KBM-7 (cell line): Measurements from ENCODE around the gene VIPR2.
"Not testable (repeated sequence)": the region's sequence is repeated elsewhere in the genome, so short reads cannot be mapped to it uniquely, and the experiment has no call there.

Experiments
- DNase-seq: peaks from one replicate; pipeline ENCODE4 v3.0.0-alpha.2; 2015
- in situ Hi-C: fragments of 300-500 bp; cut with MboI; formaldehyde crosslinking; loops from 2 replicates; pipeline ENCODE4 v1.14.3; 2020; ENCODE audit warnings: low sequenced_read_pairs, low pct_unique_long_range_greater_than_20kb, mixed read lengths

Gene VIPR2, protein sequence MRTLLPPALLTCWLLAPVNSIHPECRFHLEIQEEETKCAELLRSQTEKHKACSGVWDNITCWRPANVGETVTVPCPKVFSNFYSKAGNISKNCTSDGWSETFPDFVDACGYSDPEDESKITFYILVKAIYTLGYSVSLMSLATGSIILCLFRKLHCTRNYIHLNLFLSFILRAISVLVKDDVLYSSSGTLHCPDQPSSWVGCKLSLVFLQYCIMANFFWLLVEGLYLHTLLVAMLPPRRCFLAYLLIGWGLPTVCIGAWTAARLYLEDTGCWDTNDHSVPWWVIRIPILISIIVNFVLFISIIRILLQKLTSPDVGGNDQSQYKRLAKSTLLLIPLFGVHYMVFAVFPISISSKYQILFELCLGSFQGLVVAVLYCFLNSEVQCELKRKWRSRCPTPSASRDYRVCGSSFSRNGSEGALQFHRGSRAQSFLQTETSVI

DNA sequence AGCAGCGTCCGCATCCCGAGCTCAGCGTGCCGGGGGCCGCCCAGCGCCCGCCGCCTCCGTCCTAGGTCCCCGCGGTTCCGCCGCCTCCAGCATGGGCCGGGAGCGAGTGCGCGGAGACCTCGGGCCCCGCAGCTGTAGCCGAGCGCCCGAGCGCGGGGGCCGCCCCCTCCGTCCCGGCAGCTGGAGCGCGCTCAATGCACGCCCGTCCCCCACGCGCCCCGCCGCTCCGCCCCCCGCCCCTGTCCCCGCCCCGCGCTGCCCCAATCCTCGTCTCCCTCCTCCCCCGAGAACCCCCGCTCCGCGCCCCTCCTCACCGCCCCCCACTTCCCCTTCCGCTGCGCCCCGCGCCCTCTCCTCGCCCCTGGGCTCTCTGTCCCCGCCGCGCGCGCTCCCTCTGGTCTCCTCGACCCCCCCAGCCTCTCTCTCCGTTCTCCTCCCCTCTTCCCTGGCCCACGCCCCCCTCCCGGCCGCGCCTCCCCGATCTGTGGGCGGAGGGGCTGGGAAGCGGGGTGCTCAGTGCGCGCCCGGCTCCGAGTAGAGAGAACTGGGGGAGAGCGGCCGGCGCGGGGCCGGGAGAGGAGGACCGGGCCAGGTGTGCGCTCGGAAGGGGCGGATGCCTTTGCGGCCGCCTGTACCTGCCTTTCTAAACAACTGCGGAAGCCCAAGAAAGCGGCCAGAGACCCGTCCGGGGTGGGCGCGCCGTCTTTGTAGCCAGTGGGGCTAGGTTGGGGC lies at the start of gene VIPR2:
TSS of gene VIPR2 (minus strand) at position 110 of the 732 bp plus-strand sequence. CDS start at position 14, 96 bp downstream.
- DNase-seq, result no peak
- in situ Hi-C loops, result no loop called here

DNA sequence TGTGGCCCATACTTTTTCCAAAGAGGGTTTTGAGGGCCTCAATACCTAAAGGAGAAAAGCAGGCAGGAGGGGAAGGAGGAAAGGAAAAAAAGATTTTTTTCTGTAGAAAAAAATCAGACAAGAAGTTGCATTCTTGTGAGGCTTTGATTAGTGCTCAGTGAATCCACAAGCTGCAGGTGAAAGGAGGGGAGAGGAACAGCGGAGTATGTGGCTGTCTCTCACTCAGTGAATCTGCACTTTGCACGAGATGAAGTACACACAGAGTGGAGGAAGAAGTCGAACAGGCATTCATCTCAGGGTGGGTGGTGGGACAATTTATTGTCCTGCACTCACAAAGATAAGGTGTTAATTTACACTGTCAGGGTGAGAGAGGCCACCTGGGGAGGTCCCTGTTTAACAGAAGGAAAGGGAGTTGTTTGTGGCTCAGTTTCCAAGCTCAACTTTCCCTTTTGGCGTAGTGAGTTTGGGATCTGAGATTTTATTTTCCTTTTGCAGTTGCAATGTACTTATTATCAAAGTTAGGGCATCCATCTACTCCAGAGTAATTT lies 49.0 kb upstream of the VIPR2 start:
- no peak for DNase-seq
- in situ Hi-C loops, result no loop called here

DNA sequence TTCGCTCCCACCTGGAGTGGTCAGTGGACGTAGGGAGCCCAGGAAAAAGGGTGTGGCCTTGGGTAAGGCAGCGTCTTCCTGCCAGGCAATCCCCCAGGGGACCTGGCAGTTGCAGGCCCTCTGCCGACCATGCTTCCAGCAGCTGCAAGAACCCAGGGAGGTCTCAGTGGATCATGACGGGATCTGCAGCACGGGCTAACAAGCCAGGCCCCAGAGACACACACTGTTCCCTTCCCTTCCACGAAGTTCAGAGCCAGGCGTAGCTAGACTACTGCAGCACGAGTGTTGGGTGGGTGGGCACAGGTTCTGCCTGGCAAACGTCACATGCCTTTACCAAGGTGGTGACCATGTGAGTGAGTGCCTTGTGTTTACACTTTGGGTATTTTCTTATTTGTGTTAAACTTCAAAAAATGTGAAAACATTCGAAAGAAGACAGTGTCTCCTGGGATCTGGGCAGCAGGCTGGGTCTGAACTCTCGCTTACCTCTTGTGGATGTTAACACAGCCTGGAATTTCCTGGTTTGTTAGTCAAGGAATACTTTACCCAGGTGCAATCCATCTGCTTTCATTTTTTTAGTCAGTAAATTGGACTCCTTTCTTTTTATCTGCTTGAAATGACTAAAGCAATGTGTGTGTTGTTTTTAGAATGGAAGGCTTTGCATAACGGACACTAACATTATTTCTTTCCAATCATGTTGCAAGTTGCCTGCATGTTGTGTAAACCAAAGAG lies 48.2 kb upstream of the VIPR2 start:
- in situ Hi-C loops, result no loop called here
- DNase-seq, result no peak

DNA sequence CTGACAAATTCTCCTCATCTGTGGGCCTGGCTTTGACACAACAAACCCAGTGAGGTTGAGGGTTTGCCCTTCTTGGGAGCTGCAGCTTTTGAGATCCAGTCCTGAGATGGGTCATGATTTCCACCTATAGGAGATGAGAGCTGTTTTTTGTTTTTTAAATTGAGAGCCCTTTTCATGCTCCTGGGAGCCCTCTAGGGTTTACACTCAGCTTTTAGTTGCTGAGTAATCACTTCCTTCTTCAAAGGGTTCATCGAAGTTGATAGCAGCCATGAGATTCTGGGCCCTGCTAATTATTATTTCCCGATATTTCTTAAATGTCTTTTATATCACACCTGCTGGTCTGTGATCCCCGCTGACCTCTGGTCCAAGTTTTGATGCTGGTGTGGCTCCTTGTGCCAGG lies 47.3 kb upstream of the VIPR2 start:
- in situ Hi-C loops, result no loop called here
- DNase-seq, result no peak

DNA sequence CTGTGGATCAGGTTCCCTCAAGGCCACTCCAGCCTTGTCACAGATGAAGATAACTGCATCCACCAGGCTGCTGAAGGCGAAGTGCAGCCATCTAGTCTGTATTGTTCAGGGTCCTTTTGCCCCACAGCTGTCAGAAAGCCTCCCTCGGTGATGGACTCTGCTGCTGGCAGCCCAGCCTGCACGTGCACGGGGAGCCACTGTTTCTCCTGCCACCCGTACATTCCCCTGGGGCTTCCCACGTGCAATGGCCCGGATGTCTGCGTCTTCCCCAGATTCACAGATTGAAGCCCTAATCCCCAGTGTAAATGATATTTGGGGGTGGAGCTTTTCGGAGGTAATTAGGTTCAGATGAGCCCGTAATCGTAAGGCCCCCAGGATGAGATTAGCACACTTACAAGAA lies 46.6 kb upstream of the VIPR2 start:
- in situ Hi-C loops, result no loop called here
- DNase-seq, result no peak

DNA sequence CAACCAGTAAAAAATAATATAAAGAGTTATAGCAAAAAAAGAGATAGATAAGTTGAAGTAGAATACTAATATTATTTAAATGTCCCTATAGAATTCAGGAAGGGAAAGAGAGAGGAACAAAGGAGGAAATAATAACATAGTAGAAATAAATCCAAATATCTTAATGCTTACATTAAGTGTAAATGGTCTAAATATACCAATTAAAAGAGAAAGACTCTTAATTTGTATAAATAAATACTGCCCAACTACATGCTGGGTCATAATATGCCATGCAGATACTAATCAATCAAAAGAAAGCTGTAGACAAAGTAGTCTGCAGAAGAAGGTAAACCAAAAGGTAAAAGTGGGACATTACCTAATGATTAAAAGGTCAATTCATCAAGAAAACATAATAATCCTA lies 43.3 kb upstream of the VIPR2 start:
- DNase-seq, result no peak

DNA sequence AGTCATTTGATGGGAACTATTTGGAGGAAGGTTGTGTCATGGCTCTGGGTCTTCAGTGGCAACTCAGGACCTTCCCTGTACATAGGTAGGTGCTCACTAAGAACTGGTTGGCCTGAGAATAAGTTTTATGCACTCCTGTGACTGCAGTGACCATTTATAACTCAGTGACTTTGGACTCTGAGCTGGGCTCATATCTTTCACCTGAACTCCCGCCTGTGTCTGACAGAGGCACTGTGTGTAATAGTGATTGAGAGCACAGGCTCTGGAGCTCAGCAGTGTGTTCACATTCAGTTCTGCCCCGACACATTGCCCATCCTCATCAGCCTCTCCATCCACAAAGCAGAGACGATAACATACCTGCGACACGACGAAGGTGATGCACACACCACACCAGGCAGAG lies 34.6 kb upstream of the VIPR2 start:
- in situ Hi-C loops, result no loop called here
- no peak for DNase-seq

More for the DNA sequence above, 43.3 kb upstream of the VIPR2 start:
- in situ Hi-C loops, result no loop called here

DNA sequence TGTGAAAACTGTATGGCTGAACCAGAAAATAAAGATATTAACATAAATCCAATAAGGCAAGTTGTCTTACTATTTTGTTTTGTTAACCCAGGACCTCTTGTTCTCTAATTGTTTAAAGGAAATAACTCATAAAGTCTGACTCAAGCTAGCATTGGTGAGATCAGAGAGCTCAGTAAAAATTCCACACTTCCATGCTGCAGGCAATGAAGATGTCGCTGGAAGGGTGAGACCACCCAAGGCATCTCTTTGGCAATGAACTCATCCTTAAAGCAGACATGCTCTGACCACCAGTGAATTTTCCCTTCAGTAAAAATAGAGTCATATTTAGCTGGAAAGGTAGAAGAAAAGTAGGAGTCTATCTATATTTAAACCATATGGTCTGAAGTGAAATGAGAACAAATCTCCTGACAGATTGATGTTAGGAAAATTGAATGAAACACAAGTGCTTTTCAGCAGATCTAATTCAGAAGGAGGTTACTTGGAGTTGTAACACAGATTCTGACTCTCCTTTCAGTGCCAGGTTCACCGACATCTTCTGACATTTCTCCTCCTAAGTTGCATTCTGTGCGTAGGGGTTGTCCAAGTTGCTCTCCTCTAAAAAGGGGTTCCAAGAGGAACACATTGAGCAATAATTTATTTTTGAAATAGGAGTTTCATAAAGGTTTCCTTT lies 32.8 kb upstream of the VIPR2 start:
- in situ Hi-C loops, result no loop called here
- no peak for DNase-seq

DNA sequence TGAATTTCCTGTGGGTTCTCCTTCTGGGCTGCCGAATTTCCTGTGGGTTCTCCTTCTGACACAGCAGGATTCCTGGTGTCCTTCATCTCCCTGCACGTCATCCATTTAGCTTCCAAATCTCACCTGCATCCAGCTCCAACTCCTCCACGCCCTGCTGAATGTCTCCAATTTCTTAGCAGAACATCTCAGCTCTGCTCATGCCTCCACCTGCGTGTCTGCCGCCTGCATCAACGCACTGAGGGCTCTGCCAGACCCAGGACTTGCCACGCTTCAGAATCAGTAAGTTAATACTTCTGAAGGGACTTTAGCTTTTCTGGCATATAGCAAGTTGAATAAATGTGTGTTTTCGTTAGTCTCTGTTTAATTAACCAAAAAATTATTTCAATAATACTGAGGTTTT lies 31.1 kb upstream of the VIPR2 start:
- in situ Hi-C loops, result no loop called here

DNA sequence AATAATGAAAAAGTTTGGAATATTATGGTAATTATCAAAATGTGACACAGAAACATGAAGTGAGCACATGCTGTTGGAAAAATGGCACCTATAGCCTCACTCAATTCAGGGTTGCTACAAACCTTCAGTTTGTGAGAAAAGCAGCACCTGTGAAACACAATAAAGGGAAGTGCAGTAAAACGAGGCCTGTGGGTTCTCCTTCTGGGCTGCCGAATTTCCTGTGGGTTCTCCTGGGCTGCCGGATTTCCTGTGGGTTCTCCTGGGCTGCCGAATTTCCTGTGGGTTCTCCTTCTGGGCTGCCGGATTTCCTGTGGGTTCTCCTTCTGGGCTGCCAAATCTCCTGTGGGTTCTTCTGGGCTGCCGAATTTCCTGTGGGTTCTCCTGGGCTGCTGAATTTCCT lies 30.4 kb upstream of the VIPR2 start:
- in situ Hi-C loops, result not testable (repeated sequence)
- peak; percentile 50 for DNase-seq

More for the DNA sequence above, 31.1 kb upstream of the VIPR2 start:
- no peak for DNase-seq

DNA sequence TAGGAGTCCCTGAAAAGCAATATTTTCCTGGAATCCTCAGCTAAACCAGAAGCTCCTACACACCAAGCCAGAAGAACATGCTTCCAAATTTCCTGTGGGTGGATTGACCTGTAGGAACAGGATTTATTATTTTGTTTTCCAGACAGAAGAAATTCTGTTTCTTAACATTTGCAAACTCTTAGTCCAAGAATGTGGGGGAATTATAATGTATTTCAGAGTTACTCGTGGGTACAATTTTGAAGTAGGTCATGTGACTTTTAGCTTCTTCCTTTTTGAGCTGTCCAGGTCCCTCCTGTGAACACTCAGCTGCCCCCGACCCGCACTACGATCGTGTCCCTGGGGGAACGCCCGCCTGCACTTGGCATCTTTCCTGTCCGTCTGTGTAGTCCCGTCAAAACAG lies 27.7 kb upstream of the VIPR2 start:
- DNase-seq, result no peak
- in situ Hi-C loops, result no loop called here

DNA sequence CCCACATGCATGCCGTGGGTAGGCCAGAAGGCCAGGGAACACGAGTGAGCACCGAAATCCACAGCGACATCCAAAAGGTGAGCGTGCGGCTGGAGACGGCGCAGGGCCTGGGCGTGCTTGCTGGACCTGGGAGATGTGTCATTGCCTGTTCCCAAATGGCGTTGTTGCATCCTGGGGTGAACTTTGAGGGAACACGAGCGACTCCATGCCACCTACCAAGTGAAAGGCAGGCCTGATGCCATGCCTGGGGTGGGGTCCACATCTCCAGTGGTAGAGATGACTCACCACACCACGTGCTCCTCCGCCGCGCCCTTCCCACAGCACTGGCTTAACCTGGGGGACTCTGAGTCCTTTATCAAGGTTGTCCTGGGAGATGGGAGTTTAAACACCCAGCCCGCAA lies 24.7 kb upstream of the VIPR2 start:
- in situ Hi-C loops, result no loop called here
- no peak for DNase-seq

DNA sequence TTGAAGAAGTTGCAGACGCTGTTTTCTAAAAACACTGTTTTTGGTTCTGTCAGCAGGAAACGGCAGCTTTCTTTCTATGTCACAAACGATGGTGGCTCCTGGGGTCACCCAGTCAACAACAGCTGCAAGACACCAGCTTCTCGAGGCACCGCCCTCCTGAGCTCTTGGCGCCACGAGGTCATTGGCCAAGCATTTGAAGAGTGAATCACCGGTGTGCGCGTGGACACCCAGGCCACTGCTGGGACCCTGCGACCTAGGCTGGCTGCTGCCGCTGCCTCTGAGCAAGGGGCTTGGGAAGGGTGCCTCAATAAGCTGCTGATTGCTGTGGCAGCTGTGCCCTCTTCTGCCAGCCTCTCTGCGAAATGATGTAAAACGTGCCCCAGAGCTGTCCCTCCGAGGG lies 22.5 kb upstream of the VIPR2 start:
- DNase-seq, result no peak
- in situ Hi-C loops, result no loop called here

DNA sequence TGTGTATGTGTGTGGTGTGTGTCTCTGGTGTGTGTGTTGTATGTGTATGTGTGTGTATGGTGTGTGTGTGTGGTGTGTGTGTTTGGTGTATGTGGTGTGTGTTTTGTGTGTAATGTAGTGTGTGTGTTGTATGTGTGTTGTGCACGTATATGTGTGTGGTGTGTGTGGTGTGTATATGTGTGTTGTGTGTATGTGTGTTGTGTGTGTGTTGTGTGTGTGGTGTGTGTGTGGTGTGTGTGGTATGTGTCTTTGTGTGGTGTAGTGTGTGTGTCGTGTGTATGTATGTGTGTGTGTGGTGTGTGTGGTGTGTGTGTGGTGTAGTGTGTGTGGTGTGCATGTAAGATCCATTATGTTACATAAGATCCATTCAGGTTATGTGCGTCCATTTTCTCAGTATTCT lies 21.9 kb upstream of the VIPR2 start:
- in situ Hi-C loops, result no loop called here
- no peak for DNase-seq

DNA sequence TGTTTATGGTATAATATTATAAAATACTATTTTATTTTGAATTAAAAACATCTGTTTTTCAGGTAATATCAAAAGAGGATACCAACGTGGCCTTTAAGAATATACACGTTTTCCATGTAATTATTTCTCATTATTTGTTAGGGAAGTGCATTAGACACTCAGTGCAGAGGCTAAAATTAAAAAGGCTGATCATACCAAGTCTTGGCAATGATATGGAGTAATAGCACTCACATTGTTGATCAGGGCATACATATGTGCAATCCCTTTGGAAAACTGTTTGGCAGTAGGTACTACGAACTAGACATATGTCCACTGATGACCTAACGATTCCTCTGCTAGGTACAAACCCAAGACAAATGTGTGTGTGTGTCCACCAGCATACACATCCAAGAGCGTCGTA lies 20.7 kb upstream of the VIPR2 start:
- in situ Hi-C loops, result no loop called here
- no peak for DNase-seq

DNA sequence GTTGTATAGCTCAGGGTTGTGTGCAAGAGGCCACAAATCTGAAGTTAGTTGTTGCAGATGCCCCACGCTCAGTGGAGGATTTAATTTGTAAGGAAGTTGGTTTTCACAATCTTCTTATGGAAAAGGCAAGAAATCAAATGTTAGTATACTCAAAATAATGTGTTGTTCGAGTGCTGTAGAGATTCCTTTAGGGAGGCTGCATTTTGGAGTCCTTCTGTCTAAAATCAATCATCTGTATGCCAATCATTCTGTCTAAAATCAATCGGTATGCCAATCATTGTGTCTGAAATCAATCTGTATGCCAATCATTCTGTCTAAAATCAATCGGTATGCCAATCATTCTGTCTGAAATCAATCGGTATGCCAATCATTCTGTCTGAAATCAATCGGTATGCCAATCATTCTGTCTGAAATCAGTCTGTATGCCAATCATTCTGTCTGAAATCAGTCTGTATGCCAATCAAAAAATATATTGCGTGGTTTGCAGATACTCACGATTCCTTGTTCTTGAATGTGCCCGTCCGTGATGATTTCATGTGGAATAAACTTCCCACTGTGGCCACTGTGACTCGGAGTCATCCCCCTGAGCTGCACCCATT lies 19.1 kb upstream of the VIPR2 start:
- in situ Hi-C loops, DNase-seq: not testable (repeated sequence)

DNA sequence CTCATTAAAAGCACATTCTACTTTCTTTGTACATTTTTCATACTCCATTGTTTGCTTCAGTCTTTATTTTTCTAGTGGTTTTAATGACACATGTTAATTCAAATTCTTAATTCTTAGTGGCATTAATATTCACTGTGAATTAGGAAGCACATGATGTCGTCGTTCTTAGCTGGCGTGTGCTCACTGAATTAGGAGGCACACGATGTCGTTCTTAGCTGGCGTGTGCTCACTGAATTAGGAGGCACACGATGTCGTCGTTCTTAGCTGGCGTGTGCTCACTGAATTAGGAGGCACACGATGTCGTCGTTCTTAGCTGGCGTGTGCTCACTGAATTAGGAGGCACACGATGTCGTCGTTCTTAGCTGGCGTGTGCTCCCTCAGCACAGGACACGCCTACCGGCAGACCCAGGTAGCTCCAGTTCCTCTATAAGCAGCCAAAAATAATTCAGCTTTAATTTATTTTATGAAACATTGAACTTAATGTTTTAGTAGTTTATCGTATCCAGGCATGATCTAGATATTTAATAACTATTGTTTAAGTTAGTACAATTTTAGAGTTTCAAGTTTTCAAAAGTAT lies 17.5 kb upstream of the VIPR2 start:
- DNase-seq, result not testable (repeated sequence)

DNA sequence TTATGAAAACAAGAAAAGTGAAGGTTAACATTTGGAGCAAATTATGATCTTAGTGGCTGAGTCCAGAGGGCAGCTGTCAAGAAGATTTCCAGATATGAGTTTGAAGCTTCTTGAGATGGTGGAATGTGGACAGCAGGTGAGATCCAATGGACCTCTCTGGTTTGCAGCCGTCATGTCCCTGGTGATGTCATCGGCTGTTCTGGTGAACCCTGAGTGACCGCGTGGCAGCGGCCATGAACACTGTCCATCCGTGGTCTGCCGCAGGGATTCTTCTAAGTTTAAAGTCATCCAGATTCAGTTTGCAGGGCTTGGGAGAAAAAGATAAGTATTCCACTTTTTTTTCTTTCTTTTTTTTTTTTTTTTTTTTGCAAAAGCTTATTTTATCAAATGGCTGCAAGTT lies 15.8 kb upstream of the VIPR2 start:
- DNase-seq, result no peak
- in situ Hi-C loops, result no loop called here

More for the DNA sequence above, 17.5 kb upstream of the VIPR2 start:
- in situ Hi-C loops, result not testable (repeated sequence)
